HG03060 (cell line): ENCODE data around the gene YBX2.
"Not testable (repeated sequence)": the region's sequence is repeated elsewhere in the genome, so short reads cannot be mapped to it uniquely, and the experiment has no call there.

Source experiments
- ATAC-seq: cut with Tn5 transposase; IDR thresholded peaks from one replicate; pipeline ENCODE4 v1.9.1; 2021; ENCODE audit warnings: low read depth, moderate number of reproducible peaks; ENCODE audit not compliant: unreplicated experiment

The YBX2 gene

DNA sequence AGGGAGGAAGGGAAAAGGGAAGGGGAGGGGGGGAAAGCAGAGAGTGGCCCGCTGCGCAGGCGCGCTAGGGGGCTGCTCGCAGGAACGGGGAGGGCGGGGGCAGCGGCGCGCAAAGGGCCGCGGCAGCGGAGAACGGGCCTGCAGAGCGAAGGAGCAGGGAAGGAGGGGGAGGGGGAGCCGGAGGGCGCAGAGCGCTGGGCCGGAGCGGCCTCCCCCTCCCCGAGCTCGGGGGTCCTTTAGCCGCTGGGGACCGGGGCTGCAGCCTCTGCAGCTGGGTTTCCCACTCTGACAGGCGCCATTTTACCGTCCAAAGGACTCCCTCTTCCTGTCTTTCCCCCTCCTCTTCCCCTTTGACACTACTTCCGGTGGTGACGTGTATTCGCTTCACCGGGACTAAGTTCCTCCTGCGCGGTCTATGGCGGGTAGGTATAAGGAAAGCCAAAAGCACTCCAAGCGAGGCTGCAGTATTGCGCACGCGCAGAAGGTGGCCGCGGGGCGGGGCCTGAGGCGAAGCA, 42.7 kb downstream of the YBX2 start, which contains the start of gene CTDNEP1:
Gene CTDNEP1 (minus strand): TSS at position 74 of the 515 bp plus-strand sequence. CDS start 438 bp downstream, outside the sequence.
- peak; percentile 77 for ATAC-seq

DNA sequence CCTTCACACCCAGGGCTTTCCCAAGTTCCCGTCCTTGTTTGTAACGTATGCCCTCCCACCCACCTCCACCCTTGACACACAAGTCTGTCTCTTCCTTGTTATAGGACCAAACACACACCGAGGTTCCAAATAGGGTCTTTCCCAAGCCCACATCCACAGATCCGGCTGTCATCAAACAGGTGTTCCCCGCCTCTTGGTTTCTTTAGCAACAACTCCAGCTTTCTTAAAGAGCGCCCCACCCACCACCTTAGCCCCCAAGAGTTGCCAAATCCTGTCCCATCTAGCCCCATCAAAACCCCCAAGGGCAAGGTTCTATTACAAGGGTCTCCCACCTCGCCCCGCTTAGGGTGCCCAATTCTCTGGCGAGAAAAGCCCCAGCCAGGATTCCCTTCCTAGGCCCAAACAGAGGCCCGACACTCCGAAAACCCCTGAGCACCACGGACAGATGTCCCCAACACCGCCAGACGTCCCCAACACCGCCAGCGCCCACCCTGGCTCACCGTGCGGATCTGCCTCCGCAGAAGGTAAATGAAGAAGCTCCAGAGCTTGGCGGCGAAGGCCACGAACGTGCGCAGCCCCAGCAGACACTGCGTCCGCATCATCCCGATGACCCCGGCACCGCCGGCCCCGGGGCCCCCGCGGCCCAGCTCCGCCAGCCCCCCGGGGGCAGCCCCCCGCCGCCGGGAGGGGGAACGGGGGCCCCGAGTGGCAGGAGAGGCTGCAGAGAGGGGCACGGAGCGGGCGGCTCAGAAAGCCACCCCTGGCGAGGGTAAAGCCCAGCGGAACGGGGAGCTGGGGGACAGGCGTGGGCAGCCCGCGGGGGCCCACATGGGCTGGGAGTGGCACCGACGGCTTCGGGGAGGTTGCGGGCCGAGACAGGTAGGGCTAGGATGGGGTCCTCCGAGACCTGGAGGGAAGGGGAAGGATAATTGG, 43.5 kb downstream of the YBX2 start:
- no peak for ATAC-seq

DNA sequence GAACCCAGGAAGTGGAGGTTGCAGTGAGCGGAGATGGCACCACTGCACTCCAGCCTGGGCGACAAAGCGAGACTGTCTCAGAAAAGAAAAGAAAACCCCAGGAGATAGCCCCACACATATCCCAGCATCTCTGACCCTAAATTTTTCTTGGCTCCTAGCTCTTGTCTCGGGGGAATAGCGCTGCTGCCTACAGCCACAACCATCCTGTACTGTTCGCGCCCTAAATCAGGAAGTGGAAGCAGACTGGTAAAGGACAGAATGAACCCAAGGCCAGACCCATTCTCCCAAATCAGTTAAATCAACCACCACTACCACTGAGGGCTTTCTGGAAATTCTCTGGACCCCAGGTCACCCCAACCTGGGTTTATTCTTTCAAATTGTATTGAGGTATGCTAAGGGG, 44.6 kb downstream of the YBX2 start:
- ATAC-seq, result no peak

DNA sequence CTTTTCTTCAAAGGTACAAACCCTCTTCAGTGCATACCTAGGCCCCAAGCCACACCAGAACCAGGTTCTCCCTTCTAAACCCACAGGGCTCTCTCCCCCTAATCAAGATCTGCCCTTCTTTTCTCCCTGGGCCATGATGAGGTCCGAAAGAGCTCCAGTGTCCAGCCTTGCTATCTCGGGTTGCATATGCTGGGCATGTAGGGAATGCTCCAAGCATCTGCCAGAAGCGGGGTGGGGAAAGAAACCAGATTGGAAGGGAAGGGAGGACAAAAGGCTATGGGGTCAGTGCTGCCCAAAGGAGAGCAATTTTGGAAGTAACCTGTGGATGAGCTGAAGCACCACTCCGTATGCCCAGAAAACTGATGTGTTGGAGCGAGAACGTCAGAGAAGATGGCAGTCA, 45.2 kb downstream of the YBX2 start:
- no peak for ATAC-seq

DNA sequence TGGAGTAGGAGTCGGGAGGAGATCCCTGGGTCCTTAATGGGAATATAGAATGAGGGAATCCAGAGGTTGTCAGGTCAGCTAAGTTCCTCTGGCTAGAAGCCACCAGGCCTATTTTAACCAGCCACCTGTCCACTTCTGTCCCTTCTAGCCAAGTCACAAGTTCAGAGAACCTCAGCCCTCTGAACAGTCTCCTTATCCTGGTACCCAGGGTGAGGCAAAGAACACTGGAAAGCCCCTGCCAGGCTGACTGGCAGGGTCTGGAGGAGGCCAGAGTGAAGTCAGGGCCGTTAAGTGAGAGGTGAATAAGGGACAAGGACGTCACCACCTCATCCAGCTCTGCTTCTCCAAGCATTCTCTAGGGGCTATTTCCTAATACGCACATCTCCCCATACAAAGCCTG, 45.6 kb downstream of the YBX2 start:
- no peak for ATAC-seq

DNA sequence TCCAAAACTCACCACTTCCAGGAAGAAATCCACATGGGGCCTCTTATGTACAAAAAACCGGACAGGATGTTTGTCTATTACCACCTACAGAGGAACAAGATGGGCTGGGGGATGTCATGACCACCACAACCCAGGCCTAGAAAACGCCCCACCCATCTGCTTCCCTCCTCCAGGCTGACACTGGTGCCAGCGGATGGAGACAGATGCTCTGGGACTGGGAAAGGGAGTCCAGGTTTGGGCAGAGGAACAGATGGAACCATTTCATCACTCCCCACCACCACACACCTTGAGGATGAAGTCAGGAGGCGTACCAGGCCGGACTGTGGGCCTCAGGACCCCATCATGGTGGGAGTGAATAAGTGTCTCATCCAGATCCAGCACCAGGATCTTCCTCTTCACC, 47.7 kb downstream of the YBX2 start:
- no peak for ATAC-seq

DNA sequence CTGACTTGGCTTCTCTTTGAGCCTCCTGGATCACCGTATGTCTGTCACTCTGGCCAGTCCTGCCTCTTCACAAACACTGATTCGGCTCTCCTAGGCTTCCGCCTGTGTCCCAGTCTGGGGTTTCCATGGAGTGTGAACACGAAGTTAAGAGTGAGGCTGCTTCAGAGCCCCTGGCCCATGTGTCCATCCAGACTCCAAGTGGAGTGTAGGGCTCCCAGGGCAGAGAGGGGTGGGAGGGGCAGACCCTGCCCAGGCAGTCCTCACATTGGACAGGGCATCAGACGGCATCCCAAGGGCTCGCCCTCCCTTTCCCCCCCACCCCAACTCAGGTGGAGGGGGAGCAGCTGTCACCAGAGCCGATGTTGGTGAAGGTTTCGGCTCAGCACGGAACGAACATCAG, 50.6 kb downstream of the YBX2 start:
- not testable (repeated sequence) for ATAC-seq

DNA sequence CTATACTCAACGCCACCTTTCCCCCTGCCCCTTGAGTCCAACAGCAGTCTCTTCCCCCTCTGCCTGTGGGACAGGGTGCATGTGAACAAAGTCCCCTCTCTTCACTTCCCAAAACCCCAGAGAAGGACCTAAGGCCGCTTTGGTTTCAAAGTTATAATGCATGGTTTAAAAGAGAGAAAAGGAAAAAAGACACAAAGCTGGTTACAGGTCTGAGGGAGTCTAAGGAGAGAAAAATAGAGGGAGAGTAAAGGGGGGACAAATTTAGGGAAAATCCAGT, 51.0 kb downstream of the YBX2 start:
- ATAC-seq, result no peak

DNA sequence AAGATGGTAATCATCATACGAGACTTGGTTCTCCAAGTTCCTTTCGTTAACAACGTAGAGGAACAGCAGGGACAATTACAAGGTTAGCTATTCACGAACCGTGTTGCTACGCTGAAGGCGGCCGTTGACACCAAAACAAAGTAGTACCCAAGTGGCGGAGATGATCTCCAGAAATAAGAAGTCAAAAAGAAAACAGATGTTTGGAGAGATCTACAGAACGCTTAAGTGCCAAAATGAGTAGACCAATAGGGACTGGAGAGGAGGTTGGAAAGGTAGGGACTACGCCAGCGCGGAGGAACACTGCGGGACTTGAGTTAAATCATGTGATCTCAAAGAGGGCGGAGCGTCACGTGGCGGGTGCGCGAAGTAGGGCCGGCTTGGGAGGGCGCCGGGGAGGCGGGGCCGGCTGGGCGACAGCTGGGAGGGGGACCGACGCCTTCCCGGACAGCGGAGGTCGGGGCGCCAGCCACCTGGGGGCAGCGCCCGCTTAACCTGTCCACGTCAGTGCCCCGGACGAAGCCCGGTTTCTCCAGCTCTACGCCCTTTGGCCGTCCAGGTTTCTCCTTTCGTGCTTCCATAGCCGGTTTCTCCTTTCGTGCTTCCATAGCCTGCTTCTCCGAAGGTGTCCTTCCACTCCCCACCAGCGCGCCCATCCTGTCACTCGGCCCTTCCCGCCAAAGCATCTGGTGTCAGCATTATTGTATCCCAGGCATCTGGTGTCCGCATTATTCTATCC, 51.6 kb downstream of the YBX2 start:
- ATAC-seq, result peak; percentile 42

DNA sequence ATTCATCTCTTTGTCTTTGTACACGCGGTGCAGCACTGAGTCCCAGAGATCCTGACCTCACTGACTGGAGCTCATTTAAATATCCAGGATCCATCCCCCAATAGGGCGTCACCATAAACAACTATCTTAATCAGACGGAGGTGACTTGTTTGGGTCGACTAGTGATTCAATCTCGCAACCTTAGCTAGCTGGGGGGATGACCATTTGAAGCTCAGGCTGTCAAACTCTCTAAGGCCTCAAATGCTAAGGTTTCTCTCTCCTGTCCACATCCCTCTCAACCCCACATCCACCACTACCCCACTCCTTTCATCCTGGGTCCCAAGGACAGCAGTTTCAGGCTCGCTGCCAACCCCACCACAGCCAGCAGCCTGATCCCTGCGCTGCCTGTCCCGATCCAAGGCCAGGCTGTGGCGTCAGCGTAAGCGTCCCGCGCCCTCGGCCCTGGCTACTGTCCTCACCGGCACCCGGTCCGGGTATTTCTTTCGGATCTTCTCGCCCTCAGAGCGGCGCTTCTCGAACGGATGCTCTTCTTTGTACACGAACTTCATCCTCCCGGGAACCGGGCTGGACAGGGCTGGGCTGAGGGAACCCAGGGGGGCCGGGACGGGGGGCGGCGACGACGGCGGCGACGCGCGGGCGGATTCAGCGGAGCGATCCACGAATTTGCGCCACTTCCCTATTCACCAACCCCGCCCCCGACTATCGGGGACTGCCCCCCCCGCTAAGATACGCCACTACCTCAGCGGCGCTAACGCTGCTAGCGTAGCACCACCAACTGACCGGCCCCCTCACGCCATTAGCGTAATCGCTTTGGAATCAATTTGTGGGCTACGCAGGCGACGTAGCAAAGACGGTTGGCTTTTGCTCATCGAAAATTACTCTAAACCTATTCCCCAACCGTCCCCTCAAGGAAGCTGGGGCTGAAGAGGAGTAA, 52.4 kb downstream of the YBX2 start, which contains the start of gene GABARAP:
Gene GABARAP (minus strand): TSS at position 667 of the 934 bp plus-strand sequence. CDS start 119 bp downstream, at position 548.
- peak; percentile 21 for ATAC-seq

DNA sequence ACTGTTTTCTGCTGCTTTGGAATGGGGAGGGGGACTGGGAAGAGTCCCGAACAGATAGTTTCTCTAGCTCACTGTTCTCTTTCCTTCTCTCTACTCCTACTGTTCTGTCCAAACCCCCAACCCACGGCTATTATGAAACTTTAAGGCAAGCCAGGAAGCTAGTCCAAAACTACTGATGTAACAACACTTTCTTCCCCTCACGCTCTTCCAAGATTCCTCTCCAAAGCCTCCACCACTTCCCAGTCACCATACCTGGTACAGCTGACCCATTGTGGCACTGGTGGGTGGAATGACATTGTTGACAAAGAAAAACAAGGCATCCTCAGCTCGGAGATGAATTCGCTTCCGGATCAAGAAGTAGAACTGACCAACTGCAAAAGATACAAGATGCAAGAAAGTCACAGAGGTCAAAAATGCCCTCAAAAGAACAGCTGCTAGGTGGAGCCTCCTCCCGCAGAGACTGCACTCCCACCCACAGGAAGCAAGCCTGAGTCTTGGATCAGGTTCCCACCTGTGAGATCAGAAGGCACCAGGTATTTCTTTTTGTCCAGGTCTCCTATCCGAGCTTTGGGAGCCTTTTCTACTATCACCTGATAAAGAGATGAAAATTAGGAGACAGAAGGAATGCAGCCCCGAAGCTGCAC, 53.2 kb downstream of the YBX2 start:
- ATAC-seq, result no peak

DNA sequence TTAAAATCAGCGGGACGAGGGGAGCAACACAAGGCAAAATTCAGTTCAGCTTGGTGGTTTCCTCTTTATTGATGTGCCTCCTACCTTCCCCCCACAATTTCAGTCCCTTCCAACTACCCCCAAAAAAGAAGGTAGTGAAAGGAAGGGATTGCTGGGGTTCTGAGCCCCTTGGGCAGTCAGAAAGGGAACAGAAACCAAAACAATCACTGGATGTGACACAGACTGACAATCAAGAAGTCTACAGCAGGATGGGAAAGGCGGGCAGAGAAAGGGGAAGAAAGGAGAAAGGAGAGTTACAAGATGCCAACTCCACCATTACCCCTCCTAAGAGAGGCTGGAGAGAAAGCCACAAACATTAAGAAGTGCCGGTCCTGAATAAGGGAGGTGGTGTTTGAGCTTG, 54.1 kb downstream of the YBX2 start:
- ATAC-seq, result no peak

DNA sequence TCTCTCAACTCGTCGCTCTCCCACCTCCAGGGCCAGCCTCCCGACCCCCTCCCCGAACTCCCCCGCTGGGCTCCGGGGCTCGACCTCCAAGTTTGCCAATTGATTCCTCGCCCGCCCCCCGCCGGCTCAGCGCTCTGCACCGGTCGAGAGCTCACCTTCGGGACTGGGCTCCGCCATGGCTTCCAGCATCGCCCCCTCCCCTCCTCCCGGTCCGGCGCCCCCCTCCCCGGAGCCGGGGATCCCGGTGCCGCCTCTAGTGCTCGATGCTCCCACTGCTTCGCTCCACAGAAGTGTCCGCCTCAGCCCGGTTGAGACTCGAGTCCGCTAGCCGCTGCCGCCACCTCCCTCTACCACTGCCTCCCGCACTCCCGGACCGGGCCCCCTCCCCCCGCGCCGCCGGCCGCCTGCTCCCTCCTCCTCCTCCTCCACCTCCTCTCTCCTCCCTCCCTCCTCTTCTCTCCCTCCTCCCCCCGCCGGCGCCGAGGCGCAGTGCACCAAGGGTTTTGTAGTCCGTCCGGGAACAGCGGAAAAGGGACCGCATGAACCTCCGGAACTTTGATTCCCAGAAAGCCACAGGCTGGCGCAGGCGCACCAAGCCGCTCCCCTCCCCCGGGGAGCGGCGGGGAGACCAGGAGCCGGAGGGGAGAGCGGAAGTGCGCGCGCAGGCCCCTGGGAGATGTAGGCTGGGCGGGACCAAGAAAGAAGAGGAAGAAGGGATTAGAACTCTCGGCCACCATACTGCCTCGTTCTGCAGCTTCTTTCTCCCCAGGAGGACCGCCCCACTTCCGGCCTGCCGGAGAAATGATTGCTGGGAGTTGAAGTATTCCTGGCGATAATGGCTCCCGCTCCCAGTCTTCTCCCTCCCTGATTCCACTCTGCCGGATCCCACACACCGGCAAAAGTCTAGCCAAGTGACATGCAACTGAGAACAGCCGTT, 55.1 kb downstream of the YBX2 start, which contains the start of gene PHF23:
Gene PHF23 (minus strand): TSS at position 367 of the 937 bp plus-strand sequence. CDS start 178 bp downstream, at position 189.
- ATAC-seq, result peak; percentile 33

DNA sequence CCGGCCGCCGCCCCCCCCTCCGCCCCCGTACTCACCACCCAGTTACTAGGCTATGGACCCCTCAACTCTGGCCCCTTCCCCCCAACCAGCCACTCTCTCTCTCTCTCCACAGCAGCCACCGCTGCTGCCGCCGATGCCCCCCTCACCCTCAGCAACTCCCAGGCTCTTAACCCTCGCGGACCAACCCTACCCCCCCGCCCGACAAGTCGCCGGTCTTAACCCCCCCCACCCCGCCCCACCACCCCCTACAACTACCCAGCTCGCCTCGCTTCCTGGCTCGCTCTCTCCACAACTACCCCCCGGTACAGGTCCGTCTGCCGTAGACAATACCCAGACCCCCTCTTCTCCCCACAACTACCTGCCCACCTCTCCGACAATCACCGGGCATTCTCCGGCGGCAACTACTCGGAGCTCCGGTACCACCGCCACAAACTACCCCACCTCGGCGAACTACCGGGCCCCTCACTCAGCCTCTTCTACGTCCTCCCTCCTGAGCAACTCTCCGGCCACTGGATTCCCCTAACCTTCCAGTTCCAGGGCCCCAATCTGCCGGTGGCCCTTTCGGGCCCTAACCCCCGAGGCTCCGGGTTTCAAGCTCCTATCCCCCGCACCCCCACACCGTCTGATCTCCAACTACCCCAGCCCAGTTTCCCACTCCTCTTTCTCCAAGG, 55.9 kb downstream of the YBX2 start:
- no peak for ATAC-seq
